H1 (cell line): ENCODE data around the gene ADORA1. TPM values are rescaled to one million over a fixed set of nuclear protein-coding genes. Genes with fewer than 3 reads are reported as not detected.

ENCODE experiments used
- CTCF ChIA-PET: fragments of 300-600 bp; sonication (Branson Sonifier 250); formaldehyde crosslinking; loops from one replicate; lab custom pipeline; 2021; ENCODE audit not compliant: partially characterized antibody; lab: Charles Lee
- POLR2A ChIA-PET: fragments of 300-600 bp; sonication (Branson Sonifier 250); formaldehyde crosslinking; loops from one replicate; lab custom pipeline; 2021; ENCODE audit warnings: inconsistent platforms; ENCODE audit not compliant: partially characterized antibody; lab: Charles Lee
- DNase-seq, 2 experiments: peaks; one replicate each; pipeline versions ENCODE4 v3.0.0 to v3.0.0-alpha.2; 2010 to 2022; ENCODE audit warnings: low spot score in 2 of 2, low read depth in 1 of 2, mixed read lengths in 1 of 2
- FAIRE-seq: peaks from 2 replicates; lab custom pipeline; 2011; peaks lifted over from hg19 to GRCh38; lab: Jason Lieb, UNC
- H2AFZ ChIP-seq: 2 replicates; pipeline ENCODE4 v1.8.1; 2012; ENCODE audit warnings: low read length, inconsistent platforms
- H2AK5ac ChIP-seq: 2 replicates; pipeline ENCODE4 v1.6.1; 2013; ENCODE audit warnings: low read depth, low read length
- H2BK120ac ChIP-seq: replicated peaks from 2 replicates; pipeline ENCODE3; 2013; ENCODE audit warnings: low read depth, low read length, inconsistent platforms
- H2BK12ac ChIP-seq: 2 replicates; pipeline ENCODE4 v1.6.1; 2013; ENCODE audit warnings: low read depth, low read length
- H2BK15ac ChIP-seq: 2 replicates; pipeline ENCODE4 v1.6.1; 2013; ENCODE audit warnings: low read length
- H2BK20ac ChIP-seq: 2 replicates; pipeline ENCODE4 v1.6.1; 2013; ENCODE audit warnings: low read length
- H2BK5ac ChIP-seq: 2 replicates; pipeline ENCODE4 v1.6.1; 2013; ENCODE audit warnings: low read depth, low read length
- H3K14ac ChIP-seq: 2 replicates; pipeline ENCODE4 v1.6.1; 2013; ENCODE audit warnings: inconsistent platforms; ENCODE audit not compliant: insufficient read length
- H3K18ac ChIP-seq: 2 replicates; pipeline ENCODE4 v1.6.1; 2013; ENCODE audit warnings: low read length; ENCODE audit errors: extremely low read depth
- H3K23ac ChIP-seq: 2 replicates; pipeline ENCODE4 v1.6.1; 2013; ENCODE audit warnings: inconsistent platforms; ENCODE audit not compliant: insufficient read length
- H3K23me2 ChIP-seq: 2 replicates; pipeline ENCODE4 v1.6.1; 2013; ENCODE audit warnings: low read depth, low read length
- H3K27ac ChIP-seq: 2 replicates; pipeline ENCODE4 v1.6.1; 2011; ENCODE audit warnings: low read depth, low read length, inconsistent platforms
- H3K27me3 ChIP-seq, 4 experiments: replicated peaks in 1 of 4; 1 replicate in 1 of 4; 2 replicates in 3 of 4; pipeline versions ENCODE4 v1.6.1 to v1.8.1; 2011 to 2013; ENCODE audit warnings: low read length in 3 of 4, mild to moderate bottlenecking in 3 of 4, inconsistent platforms in 2 of 4, mixed read lengths in 2 of 4, moderate library complexity in 1 of 4; ENCODE audit not compliant: control insufficient read depth in 3 of 4, insufficient read depth in 3 of 4; ENCODE audit errors: extremely low read depth in 1 of 4
- H3K36me3 ChIP-seq, 4 experiments: 2 replicates each; pipeline versions ENCODE4 v1.6.1 to v1.8.1; 2011 to 2013; ENCODE audit warnings: mild to moderate bottlenecking in 4 of 4, low read length in 3 of 4, moderate library complexity in 2 of 4, control low read depth in 1 of 4, inconsistent platforms in 1 of 4; ENCODE audit not compliant: insufficient read depth in 4 of 4, control insufficient read depth in 2 of 4
- H3K4ac ChIP-seq: replicated peaks from 2 replicates; pipeline ENCODE3; 2013; ENCODE audit warnings: low read length, low read depth, mixed read lengths, inconsistent platforms; ENCODE audit not compliant: insufficient read length
- H3K4me1 ChIP-seq, 4 experiments: replicated peaks in 1 of 4; 1 replicate in 1 of 4; 2 replicates in 3 of 4; pipeline versions ENCODE4 v1.6.1 to v1.8.1; 2011 to 2013; ENCODE audit warnings: low read length in 3 of 4, inconsistent platforms in 2 of 4, mixed read lengths in 1 of 4; ENCODE audit not compliant: insufficient read depth in 4 of 4, control insufficient read depth in 3 of 4
- H3K4me2 ChIP-seq, 2 experiments: 2 replicates each; pipeline versions ENCODE4 v1.6.1 to v1.8.1; 2011 to 2013; ENCODE audit warnings: low read depth in 2 of 2, low read length in 2 of 2, control low read depth in 1 of 2, inconsistent platforms in 1 of 2, mild to moderate bottlenecking in 1 of 2; ENCODE audit not compliant: insufficient read depth in 1 of 2
- H3K4me3 ChIP-seq, 4 experiments: fragments of 200-600, 300-600 bp in 1 of 4; sonication (generic), shearing (Covaris generic), sonication (Bioruptor Twin) in 1 of 4; 2 replicates each; pipeline versions ENCODE4 v1.5.1 to v1.8.1; 2011 to 2016; ENCODE audit warnings: low read length in 4 of 4, low read depth in 3 of 4, control low read depth in 2 of 4, inconsistent platforms in 2 of 4, mild to moderate bottlenecking in 2 of 4, mixed read lengths in 1 of 4, moderate library complexity in 1 of 4; ENCODE audit not compliant: insufficient read depth in 2 of 4; ENCODE audit errors: extremely low read depth in 1 of 4
- H3K56ac ChIP-seq: replicated peaks from 2 replicates; pipeline ENCODE3; 2013; ENCODE audit warnings: low read depth, mild to moderate bottlenecking, mixed read lengths, low read length, inconsistent platforms; ENCODE audit not compliant: insufficient read length
- H3K79me1 ChIP-seq: 2 replicates; pipeline ENCODE4 v1.6.1; 2013; ENCODE audit warnings: low read depth, low read length, control low read depth
- H3K79me2 ChIP-seq, 2 experiments: 2 replicates each; pipeline versions ENCODE4 v1.6.1 to v1.8.1; 2012 to 2013; ENCODE audit warnings: low read length in 2 of 2, mild to moderate bottlenecking in 2 of 2, inconsistent platforms in 1 of 2; ENCODE audit not compliant: insufficient read depth in 2 of 2, control insufficient read depth in 1 of 2
- H3K9ac ChIP-seq, 4 experiments: replicated peaks in 1 of 4; 1 replicate in 1 of 4; 2 replicates in 3 of 4; pipeline versions ENCODE4 v1.6.1 to v1.8.1; 2011 to 2013; ENCODE audit warnings: low read depth in 3 of 4, low read length in 3 of 4, control low read depth in 2 of 4, mild to moderate bottlenecking in 2 of 4, moderate library complexity in 2 of 4, inconsistent platforms in 1 of 4; ENCODE audit errors: extremely low read depth in 1 of 4
- H3K9me3 ChIP-seq, 2 experiments: 2 replicates each; pipeline versions ENCODE4 v1.6.1 to v1.8.1; 2012 to 2013; ENCODE audit warnings: mild to moderate bottlenecking in 2 of 2, moderate library complexity in 2 of 2, control low read depth in 1 of 2, inconsistent platforms in 1 of 2, low read depth in 1 of 2, low read length in 1 of 2, mixed read lengths in 1 of 2; ENCODE audit not compliant: insufficient read depth in 2 of 2
- H4K20me1 ChIP-seq, 2 experiments: replicated peaks in 1 of 2; 2 replicates each; pipeline versions ENCODE3 to v1.8.1; 2011 to 2013; ENCODE audit warnings: inconsistent platforms in 2 of 2, low read length in 2 of 2, mild to moderate bottlenecking in 1 of 2; ENCODE audit not compliant: insufficient read depth in 2 of 2, control insufficient read depth in 1 of 2
- H4K5ac ChIP-seq: 2 replicates; pipeline ENCODE4 v1.6.1; 2013; ENCODE audit warnings: low read length, low read depth, mixed read lengths, inconsistent platforms; ENCODE audit not compliant: insufficient read length
- H4K8ac ChIP-seq: 2 replicates; pipeline ENCODE4 v1.8.0; 2013; ENCODE audit warnings: mild to moderate bottlenecking, moderate library complexity, low read length, inconsistent platforms; ENCODE audit not compliant: insufficient read depth; ENCODE audit errors: extremely low read depth
- H4K91ac ChIP-seq: replicated peaks from 2 replicates; pipeline ENCODE3; 2013; ENCODE audit warnings: low read length, mixed read lengths, inconsistent platforms; ENCODE audit not compliant: insufficient read length
- CEBPB ChIP-seq: IDR thresholded peaks from 2 replicates; pipeline ENCODE4 v1.6.1; 2012; ENCODE audit warnings: low read depth, low read length
- NRF1 ChIP-seq: IDR thresholded peaks from 2 replicates; pipeline ENCODE4 v1.6.1; 2011; ENCODE audit warnings: mild to moderate bottlenecking, low read depth, low read length, improper control_type of control experiment
- RAD21 ChIP-seq, 2 experiments: IDR thresholded peaks in 1 of 2; conservative IDR thresholded peaks in 1 of 2; 2 replicates each; pipeline ENCODE4 v1.6.1; 2011; ENCODE audit warnings: low read depth in 2 of 2, low read length in 2 of 2, improper control_type of control experiment in 1 of 2, inconsistent platforms in 1 of 2, mild to moderate bottlenecking in 1 of 2, moderate library complexity in 1 of 2
- WGBS, 2 experiments: shearing (Covaris generic) in 1 of 2; methylation state at CpG; one replicate each; pipeline versions ENCODE4 v1.1.6 to v1.1.7; 2013 to 2015; ENCODE audit warnings: low lambda C conversion rate in 2 of 2, mixed read lengths in 2 of 2, inconsistent platforms in 1 of 2, low coverage in 1 of 2, missing lambda C conversion rate in 1 of 2; ENCODE audit not compliant: insufficient replicate concordance in 2 of 2, insufficient coverage in 1 of 2, insufficient read length in 1 of 2; ENCODE audit errors: extremely low coverage in 1 of 2, missing lambda C conversion rate in 1 of 2; 5-methylcytosine and 5-hydroxymethylcytosine counted together
- polyA plus RNA-seq, 7 experiments: library from polyadenylated mRNA; depleted of rRNA in 3 of 7; stranded (reverse) in 5 of 7; unstranded in 2 of 7; fragments of >200 nt in 5 of 7; fragments of 200-250 nt in 2 of 7; gene quantifications; 1 replicate in 5 of 7; 2 replicates in 1 of 7; 4 replicates in 1 of 7; pipeline versions ENCODE4 v1.2.1 to v1.2.3, GENCODE V29; 2011 to 2013; ENCODE audit warnings: missing spikeins in 2 of 7, mixed read lengths in 2 of 7
- total RNA-seq: library from RNA; stranded (reverse); fragmentation: NEBNext Ultra II Directional; extraction: Animal tissue kit (Norgen Biotek cat#: 25700); gene quantifications from 2 replicates; pipeline ENCODE4 v1.2.1, GENCODE V29; 2021

The ADORA1 gene
- total and polyA plus RNA-seq, 2 of the 8 experiments (the other 6 are each of a cell fraction or from before 2014, with no cell fraction given): 3.3 to 6.7 TPM

GRCh38 chr1:203173566-203173965 lies 46.0 kb downstream of the ADORA1 start:
- Histone ChIP-seq H3K4ac (no peak overlapping the region), H3K79me2 (no peaks in the 10 kb centered on the region), H2BK5ac (no peak overlapping the region), H4K91ac (no peak overlapping the region), H4K8ac (no peak overlapping the region), H3K23ac (no peak overlapping the region), H3K9ac (no peak overlapping the region), H3K4me2 (no peak overlapping the region), H3K27me3 (no peaks in the 10 kb centered on the region), H2BK12ac (no peak overlapping the region), H3K23me2 (no peaks in the 10 kb centered on the region), H2BK120ac (no peak overlapping the region), H3K4me1 (peaks cover 0 to 7% (median 3%) of the 10 kb centered on the region in 4 experiments; a peak in 4 of 7 replicates), H2AK5ac (no peak overlapping the region), H4K5ac (no peak overlapping the region), H3K36me3 (no peaks in the 10 kb centered on the region), H3K27ac (no peak overlapping the region), H3K18ac (no peak overlapping the region), H3K56ac (no peak overlapping the region), H2BK15ac (0 out of 2 replicates have a peak overlapping the region, but pooled peaks have one; percentile 72), H2BK20ac (no peak overlapping the region), H2AFZ (no peak overlapping the region), H3K4me3 (no peak overlapping the region), H3K79me1 (no peaks in the 10 kb centered on the region), H3K14ac (no peak overlapping the region), H4K20me1 (no peaks in the 10 kb centered on the region), H3K9me3 (no peaks in the 10 kb centered on the region)
- 78% methylated on average over 5 of the region's 5 CpGs; no CpG with 5 or more reads in 1 of the 2 experiments for WGBS, 2 experiments
- ChIA-PET POLR2A (interaction anchor here (1.1 to 1.6 kb wide), 3 partner anchors 56 to 134 kb away, joined by 3 to 6 read pairs (median 3); no protein-coding TSS in a partner anchor), CTCF (interaction anchor here (0.7 to 16.8 kb wide), 30 partner anchors 10 to 146 kb away, joined by 3 to 511 read pairs (median 8); partner anchors contain the start of genes ADORA1, CHI3L1 and MYOG)
- TF ChIP-seq CEBPB (no peak), NRF1 (no peak), RAD21 (IDR thresholded peaks at IDR 0.05 in 1 of 2, conservative IDR thresholded peaks at IDR 0.05 in 1 of 2; ENCODE audit: low read depth in 2 of 2, low read length in 2 of 2) (no peak)
- DNase-seq (no peak), FAIRE-seq (no peak)
